ENCODE measurements around the gene PAPPA2. TPM values are rescaled to one million over a fixed set of nuclear protein-coding genes. Genes with fewer than 3 reads are reported as not detected.

The PAPPA2 gene
- total RNA-seq, 1 experiment from 2014 or later, result not detected

- no peaks in the 10 kb centered on the region for H4K20me1 ChIP-seq (ENCODE audit: insufficient read depth, low read depth, low read length)
- H3K9me3 ChIP-seq (ENCODE audit: low read length), result no peaks in the 10 kb centered on the region
- H3K27ac ChIP-seq (ENCODE audit: low read length), result no peak overlapping the region
- no peaks in the 10 kb centered on the region for H3K27me3 ChIP-seq (ENCODE audit: low read length)
- DNase-seq, result no peak
- H3K9me2 ChIP-seq (replicated peaks; ENCODE audit: insufficient read depth, low read length), result no peaks in the 10 kb centered on the region
- H3K4me1 ChIP-seq (ENCODE audit: low read length), result no peaks in the 10 kb centered on the region
- H3K9ac ChIP-seq (ENCODE audit: low read length), result no peak overlapping the region
- H3K4me3 ChIP-seq (ENCODE audit: low read length), result no peak overlapping the region
- H3K79me2 ChIP-seq (ENCODE audit: low read length), result no peaks in the 10 kb centered on the region
- no peak overlapping the region for H2AFZ ChIP-seq (ENCODE audit: low read length)
- no peak overlapping the region for H3K4me2 ChIP-seq (ENCODE audit: low read depth, low read length, poor library complexity, severe bottlenecking)
- H3K36me3 ChIP-seq (ENCODE audit: insufficient read depth, low read length), result no peaks in the 10 kb centered on the region
Measured at GRCh38 chr1:176512966-176513365, 50.0 kb downstream of the PAPPA2 start.

DNA sequence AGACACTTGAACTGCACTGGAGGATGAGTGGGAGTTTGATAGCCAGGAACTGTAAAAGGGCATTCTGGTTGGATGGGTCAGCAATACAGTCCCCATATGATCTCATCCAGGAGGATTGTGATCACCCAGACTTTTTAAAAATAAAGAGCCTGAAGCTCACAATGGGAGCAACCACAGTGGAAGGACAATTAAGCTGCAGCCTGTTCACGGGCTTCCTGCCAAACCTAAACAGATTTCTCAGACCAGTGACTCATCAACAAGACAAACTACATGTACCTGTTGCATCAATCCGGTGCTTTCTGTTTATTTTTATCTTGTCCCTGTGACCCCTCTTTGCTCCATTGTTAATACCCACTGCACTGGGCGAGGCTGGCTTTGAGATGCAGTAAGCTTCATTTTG, 52.3 kb downstream of the PAPPA2 start:
- Histone ChIP-seq H3K27ac (ENCODE audit: low read length) (no peak overlapping the region), H4K20me1 (ENCODE audit: insufficient read depth, low read depth, low read length) (no peaks in the 10 kb centered on the region), H3K4me3 (ENCODE audit: low read length) (no peak overlapping the region), H3K9me2 (replicated peaks; ENCODE audit: insufficient read depth, low read length) (no peaks in the 10 kb centered on the region), H3K4me1 (ENCODE audit: low read length) (no peaks in the 10 kb centered on the region), H2AFZ (ENCODE audit: low read length) (no peak overlapping the region), H3K79me2 (ENCODE audit: low read length) (no peaks in the 10 kb centered on the region), H3K9me3 (ENCODE audit: low read length) (no peaks in the 10 kb centered on the region), H3K36me3 (ENCODE audit: insufficient read depth, low read length) (no peaks in the 10 kb centered on the region), H3K27me3 (ENCODE audit: low read length) (no peaks in the 10 kb centered on the region), H3K4me2 (ENCODE audit: low read depth, low read length, poor library complexity, severe bottlenecking) (no peak overlapping the region), H3K9ac (ENCODE audit: low read length) (no peak overlapping the region)
- DNase-seq, result no peak

GRCh38 chr1:176517484-176517883, 54.5 kb downstream of the PAPPA2 start:
- Histone ChIP-seq H3K27ac (ENCODE audit: low read length) (no peak overlapping the region), H3K79me2 (ENCODE audit: low read length) (no peaks in the 10 kb centered on the region), H3K9ac (ENCODE audit: low read length) (no peak overlapping the region), H3K4me1 (ENCODE audit: low read length) (no peaks in the 10 kb centered on the region), H3K9me2 (replicated peaks; ENCODE audit: insufficient read depth, low read length) (no peaks in the 10 kb centered on the region), H3K36me3 (ENCODE audit: insufficient read depth, low read length) (no peaks in the 10 kb centered on the region), H3K27me3 (ENCODE audit: low read length) (no peaks in the 10 kb centered on the region), H3K9me3 (ENCODE audit: low read length) (no peaks in the 10 kb centered on the region), H2AFZ (ENCODE audit: low read length) (no peak overlapping the region), H3K4me3 (ENCODE audit: low read length) (no peak overlapping the region), H3K4me2 (ENCODE audit: low read depth, low read length, poor library complexity, severe bottlenecking) (no peak overlapping the region), H4K20me1 (ENCODE audit: insufficient read depth, low read depth, low read length) (no peaks in the 10 kb centered on the region)
- DNase-seq, result no peak

- no peaks in the 10 kb centered on the region for H3K4me1 ChIP-seq (ENCODE audit: low read length)
- H4K20me1 ChIP-seq (ENCODE audit: insufficient read depth, low read depth, low read length), result no peaks in the 10 kb centered on the region
- no peaks in the 10 kb centered on the region for H3K27me3 ChIP-seq (ENCODE audit: low read length)
- no peak overlapping the region for H3K4me3 ChIP-seq (ENCODE audit: low read length)
- H3K79me2 ChIP-seq (ENCODE audit: low read length), result no peaks in the 10 kb centered on the region
- no peak for DNase-seq
- no peaks in the 10 kb centered on the region for H3K9me3 ChIP-seq (ENCODE audit: low read length)
- H2AFZ ChIP-seq (ENCODE audit: low read length), result no peak overlapping the region
- H3K9me2 ChIP-seq (replicated peaks; ENCODE audit: insufficient read depth, low read length), result no peaks in the 10 kb centered on the region
- H3K36me3 ChIP-seq (ENCODE audit: insufficient read depth, low read length), result no peaks in the 10 kb centered on the region
- H3K27ac ChIP-seq (ENCODE audit: low read length), result no peak overlapping the region
- no peak overlapping the region for H3K9ac ChIP-seq (ENCODE audit: low read length)
- no peak overlapping the region for H3K4me2 ChIP-seq (ENCODE audit: low read depth, low read length, poor library complexity, severe bottlenecking)
Measured at GRCh38 chr1:176521211-176521610, 58.2 kb downstream of the PAPPA2 start.

GRCh38 chr1:176522310-176522845, 59.4 kb downstream of the PAPPA2 start:
- Histone ChIP-seq H3K79me2 (ENCODE audit: low read length) (no peaks in the 10 kb centered on the region), H3K4me2 (ENCODE audit: low read depth, low read length, poor library complexity, severe bottlenecking) (no peak overlapping the region), H3K4me3 (ENCODE audit: low read length) (no peak overlapping the region), H3K4me1 (ENCODE audit: low read length) (no peaks in the 10 kb centered on the region), H3K9me3 (ENCODE audit: low read length) (no peaks in the 10 kb centered on the region), H3K27ac (ENCODE audit: low read length) (no peak overlapping the region), H3K9me2 (replicated peaks; ENCODE audit: insufficient read depth, low read length) (no peaks in the 10 kb centered on the region), H3K36me3 (ENCODE audit: insufficient read depth, low read length) (no peaks in the 10 kb centered on the region), H2AFZ (ENCODE audit: low read length) (no peak overlapping the region), H3K27me3 (ENCODE audit: low read length) (no peaks in the 10 kb centered on the region), H4K20me1 (ENCODE audit: insufficient read depth, low read depth, low read length) (no peaks in the 10 kb centered on the region), H3K9ac (ENCODE audit: low read length) (no peak overlapping the region)
- no peak for DNase-seq

DNA sequence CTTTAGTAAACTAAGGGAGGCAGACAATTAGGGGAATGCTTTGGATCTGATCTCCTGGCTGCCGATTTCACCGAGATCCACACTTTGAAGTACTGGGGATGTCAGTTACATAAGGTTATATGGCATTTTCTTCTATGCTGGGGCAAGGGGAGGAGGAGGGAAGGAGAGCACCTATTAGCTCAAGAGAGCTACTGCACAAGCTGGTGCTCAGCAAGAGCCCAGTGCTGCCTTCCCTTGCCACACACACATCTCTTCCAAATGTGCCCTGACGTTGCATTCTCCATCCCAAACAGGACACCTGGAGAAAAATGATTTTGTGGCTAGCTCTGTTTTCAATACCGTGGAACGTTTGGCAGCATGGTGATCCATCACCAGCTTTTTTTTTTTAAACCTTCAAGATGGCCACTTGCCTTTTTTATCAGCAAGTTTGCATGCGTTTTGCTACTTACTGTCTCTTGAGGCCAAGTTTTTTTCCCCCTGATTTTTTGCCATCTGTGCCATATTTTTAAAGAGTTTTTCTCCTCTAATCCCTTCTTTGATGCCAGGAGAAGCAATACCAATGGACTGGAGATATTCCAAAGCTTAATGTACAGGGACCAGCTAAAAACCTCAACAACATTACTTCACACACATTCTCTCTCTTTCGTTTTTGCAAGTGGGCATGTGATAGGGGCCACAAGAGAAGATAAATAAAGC, 66.6 kb downstream of the PAPPA2 start:
- Histone ChIP-seq H3K9ac (ENCODE audit: low read length) (no peak overlapping the region), H3K9me2 (replicated peaks; ENCODE audit: insufficient read depth, low read length) (no peaks in the 10 kb centered on the region), H4K20me1 (ENCODE audit: insufficient read depth, low read depth, low read length) (no peaks in the 10 kb centered on the region), H3K79me2 (ENCODE audit: low read length) (no peaks in the 10 kb centered on the region), H3K27me3 (ENCODE audit: low read length) (no peaks in the 10 kb centered on the region), H3K4me3 (ENCODE audit: low read length) (no peak overlapping the region), H3K4me2 (ENCODE audit: low read depth, low read length, poor library complexity, severe bottlenecking) (no peak overlapping the region), H3K4me1 (ENCODE audit: low read length) (no peaks in the 10 kb centered on the region), H3K27ac (ENCODE audit: low read length) (no peak overlapping the region), H2AFZ (ENCODE audit: low read length) (no peak overlapping the region), H3K9me3 (ENCODE audit: low read length) (no peaks in the 10 kb centered on the region), H3K36me3 (ENCODE audit: insufficient read depth, low read length) (no peaks in the 10 kb centered on the region)
- DNase-seq, result no peak

GRCh38 chr1:176531036-176531435, 68.1 kb downstream of the PAPPA2 start:
- no peaks in the 10 kb centered on the region for H3K36me3 ChIP-seq (ENCODE audit: insufficient read depth, low read length)
- no peaks in the 10 kb centered on the region for H3K27me3 ChIP-seq (ENCODE audit: low read length)
- H3K9me2 ChIP-seq (replicated peaks; ENCODE audit: insufficient read depth, low read length), result no peaks in the 10 kb centered on the region
- H3K27ac ChIP-seq (ENCODE audit: low read length), result no peak overlapping the region
- no peak overlapping the region for H3K4me3 ChIP-seq (ENCODE audit: low read length)
- H3K9ac ChIP-seq (ENCODE audit: low read length), result no peak overlapping the region
- H3K9me3 ChIP-seq (ENCODE audit: low read length), result no peaks in the 10 kb centered on the region
- H4K20me1 ChIP-seq (ENCODE audit: insufficient read depth, low read depth, low read length), result no peaks in the 10 kb centered on the region
- no peaks in the 10 kb centered on the region for H3K4me1 ChIP-seq (ENCODE audit: low read length)
- H2AFZ ChIP-seq (ENCODE audit: low read length), result no peak overlapping the region
- no peak for DNase-seq
- no peaks in the 10 kb centered on the region for H3K79me2 ChIP-seq (ENCODE audit: low read length)
- no peak overlapping the region for H3K4me2 ChIP-seq (ENCODE audit: low read depth, low read length, poor library complexity, severe bottlenecking)

DNA sequence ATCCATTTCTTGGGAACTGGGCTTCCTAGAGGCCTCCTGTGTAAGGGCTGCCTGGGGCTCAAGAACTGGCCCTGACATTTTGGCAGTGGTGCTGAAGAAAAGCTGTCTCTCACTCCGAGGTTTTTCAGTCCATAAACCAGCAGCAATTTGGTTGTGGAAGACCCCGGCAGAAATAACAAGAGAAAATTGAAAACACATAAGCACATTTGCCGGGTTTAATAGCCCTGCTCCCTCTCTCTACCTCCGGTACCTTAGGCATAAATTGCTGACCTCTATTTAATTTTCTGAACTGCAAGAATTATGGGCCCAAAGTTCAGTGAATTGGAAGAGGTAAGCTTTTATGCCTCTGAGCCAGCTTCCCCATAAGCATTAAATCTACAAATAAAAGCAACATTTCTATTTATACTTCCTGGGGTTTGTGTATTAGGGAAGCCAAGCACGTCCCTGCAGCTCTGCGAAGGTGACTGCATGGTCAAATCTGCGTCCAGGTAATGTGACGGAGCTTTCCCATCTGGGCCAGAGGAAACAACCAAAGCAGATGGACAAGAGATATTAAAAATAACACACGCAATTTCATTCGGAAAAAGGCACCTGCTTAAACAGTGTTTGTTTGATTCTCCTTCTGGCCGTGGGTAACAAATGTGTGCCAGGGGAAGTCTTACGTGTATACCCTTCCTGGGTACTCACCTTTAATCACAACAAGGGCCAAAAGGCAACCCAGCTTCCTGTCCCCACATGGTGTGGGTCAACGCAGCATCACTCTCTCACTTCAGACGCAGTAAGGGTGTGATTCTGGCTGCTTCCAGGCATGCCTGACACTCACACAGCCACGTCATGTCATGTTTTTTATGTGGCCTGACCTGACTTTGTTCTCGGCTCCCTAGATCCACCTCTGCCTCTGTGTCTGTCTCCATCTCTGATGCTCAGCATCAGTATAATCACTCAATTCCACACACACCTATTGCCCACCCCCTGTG, 69.2 kb downstream of the PAPPA2 start:
- H3K4me3 ChIP-seq (ENCODE audit: low read length), result no peak overlapping the region
- no peak overlapping the region for H3K4me2 ChIP-seq (ENCODE audit: low read depth, low read length, poor library complexity, severe bottlenecking)
- H3K9ac ChIP-seq (ENCODE audit: low read length), result no peak overlapping the region
- no peak overlapping the region for H2AFZ ChIP-seq (ENCODE audit: low read length)
- H3K9me3 ChIP-seq (ENCODE audit: low read length), result no peaks in the 10 kb centered on the region
- no peak for DNase-seq
- H3K4me1 ChIP-seq (ENCODE audit: low read length), result no peaks in the 10 kb centered on the region
- H3K36me3 ChIP-seq (ENCODE audit: insufficient read depth, low read length), result no peaks in the 10 kb centered on the region
- no peak overlapping the region for H3K27ac ChIP-seq (ENCODE audit: low read length)
- H3K9me2 ChIP-seq (replicated peaks; ENCODE audit: insufficient read depth, low read length), result no peaks in the 10 kb centered on the region
- H3K27me3 ChIP-seq (ENCODE audit: low read length), result no peaks in the 10 kb centered on the region
- H4K20me1 ChIP-seq (ENCODE audit: insufficient read depth, low read depth, low read length), result no peaks in the 10 kb centered on the region
- H3K79me2 ChIP-seq (ENCODE audit: low read length), result no peaks in the 10 kb centered on the region
